COLO829 (cell line): Measurements from ENCODE around the gene MNX1.

Experiments used
- DNase-seq: peaks from one replicate; pipeline ENCODE4 v3.0.0; 2012; ENCODE audit warnings: low spot score

The MNX1 gene

DNA sequence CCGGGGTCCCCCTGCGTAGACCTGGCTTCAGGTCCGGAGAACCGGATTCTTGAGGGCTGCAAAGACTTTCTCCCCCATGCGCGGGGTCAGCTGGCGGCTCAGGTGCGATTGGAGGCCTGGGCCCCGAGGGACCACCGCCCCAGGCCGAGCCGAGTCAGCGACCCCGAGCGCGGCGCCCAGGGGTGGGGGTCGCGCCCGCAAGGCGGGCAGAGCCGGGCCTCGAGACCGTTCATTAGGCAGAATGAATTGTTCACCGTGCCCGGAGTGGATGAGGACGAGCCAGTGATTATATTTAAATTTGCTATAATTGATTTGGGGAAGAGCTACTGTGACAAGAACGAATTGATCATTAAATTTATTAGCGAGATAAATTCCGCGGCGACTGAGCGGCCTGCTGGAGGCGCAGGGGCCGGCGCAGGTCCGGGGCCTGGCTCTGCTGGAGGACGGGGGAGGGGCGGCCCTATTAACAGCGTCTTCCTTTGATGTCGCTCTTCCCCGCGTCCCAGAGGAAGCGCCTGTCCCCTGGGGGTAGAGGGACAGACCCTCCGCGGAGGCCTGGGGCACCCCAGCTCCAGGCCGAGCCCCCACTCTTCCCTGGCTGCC is 7.5 kb downstream of the MNX1 start:
- DNase-seq: no peak

DNA sequence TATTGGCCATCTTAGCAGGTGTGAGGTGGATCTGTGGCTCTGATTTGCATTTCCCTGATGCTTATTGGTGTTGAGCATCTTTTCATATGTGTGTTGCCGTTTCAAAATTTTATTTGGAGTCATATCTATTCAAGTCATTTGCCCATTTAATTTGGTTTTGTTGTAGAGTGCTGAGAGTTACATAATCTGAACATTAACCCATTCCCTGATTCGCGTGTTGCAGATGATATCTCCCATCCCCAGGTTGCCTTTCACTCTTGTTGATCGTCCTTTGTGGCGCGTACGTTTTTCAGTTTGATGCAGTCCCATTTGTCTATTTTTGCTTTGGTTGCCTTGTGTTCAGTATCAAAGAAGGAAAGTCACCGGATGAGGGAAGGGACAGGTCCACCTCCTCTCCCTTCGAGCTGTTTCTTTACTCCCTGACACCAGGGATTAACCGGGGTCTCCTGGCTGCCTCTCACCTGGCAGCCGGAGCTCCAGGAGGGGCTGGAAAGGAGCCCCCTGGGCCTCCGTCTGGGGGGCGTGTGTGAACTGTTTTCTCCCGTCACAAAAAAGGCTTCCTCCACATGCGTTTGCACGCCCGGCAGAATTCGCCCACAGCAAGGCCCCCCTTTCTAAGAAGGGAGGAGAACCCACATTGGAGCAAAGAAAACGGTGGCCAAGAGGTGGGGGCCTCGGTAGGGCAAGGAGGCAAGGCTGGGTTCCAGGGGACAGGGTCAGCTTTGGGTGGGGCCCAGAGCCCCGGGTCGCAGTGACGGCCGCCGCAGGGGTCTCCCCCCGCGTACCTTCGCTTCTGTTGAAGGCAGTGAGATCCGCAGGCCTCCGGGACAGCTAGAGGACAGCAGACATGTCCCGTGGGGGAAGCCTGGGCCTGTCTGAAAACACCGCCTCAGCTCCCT is 8.3 kb downstream of the MNX1 start:
- no peak for DNase-seq

GRCh38 chr7:157000741-157001653 is 9.5 kb downstream of the MNX1 start:
- DNase-seq: no peak

DNA sequence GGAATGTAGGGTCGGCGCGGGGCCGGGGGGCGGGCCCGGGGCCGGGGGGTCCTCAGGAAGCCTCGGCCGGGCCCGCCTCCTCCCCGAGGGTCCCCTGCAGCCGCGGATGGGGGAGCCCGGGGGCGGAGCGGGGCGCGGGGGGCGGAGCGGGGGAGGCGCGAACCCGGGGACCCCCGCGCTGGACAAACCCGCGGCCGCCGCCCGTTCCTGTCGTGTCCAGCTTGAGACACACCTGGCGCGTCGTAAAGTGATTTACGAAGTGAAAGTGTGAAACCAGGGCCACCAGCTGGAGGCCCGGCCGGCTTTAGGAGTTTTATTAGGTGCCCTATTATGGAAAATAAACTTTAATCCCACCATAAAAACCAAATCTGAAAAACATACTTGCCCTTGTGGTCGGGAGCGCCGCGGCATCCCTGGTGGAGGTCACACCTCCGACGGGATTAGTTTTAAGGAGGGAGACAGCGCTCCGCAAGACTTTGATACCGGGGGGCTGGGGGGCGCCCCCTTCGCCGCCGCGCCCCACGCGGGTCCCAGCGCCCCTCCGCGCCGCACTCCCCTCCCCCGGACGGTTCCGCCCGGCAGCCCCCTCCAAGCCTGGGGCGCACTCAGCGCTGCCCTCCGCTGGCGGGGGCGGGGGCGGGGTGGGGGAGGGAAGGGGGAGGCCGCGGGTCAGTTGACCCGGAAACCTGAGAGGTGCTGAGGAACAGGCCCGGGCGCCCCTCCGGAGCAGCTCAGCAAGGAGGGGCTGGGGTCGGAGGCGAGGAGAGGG is 10.3 kb downstream of the MNX1 start:
- DNase-seq: no peak

DNA sequence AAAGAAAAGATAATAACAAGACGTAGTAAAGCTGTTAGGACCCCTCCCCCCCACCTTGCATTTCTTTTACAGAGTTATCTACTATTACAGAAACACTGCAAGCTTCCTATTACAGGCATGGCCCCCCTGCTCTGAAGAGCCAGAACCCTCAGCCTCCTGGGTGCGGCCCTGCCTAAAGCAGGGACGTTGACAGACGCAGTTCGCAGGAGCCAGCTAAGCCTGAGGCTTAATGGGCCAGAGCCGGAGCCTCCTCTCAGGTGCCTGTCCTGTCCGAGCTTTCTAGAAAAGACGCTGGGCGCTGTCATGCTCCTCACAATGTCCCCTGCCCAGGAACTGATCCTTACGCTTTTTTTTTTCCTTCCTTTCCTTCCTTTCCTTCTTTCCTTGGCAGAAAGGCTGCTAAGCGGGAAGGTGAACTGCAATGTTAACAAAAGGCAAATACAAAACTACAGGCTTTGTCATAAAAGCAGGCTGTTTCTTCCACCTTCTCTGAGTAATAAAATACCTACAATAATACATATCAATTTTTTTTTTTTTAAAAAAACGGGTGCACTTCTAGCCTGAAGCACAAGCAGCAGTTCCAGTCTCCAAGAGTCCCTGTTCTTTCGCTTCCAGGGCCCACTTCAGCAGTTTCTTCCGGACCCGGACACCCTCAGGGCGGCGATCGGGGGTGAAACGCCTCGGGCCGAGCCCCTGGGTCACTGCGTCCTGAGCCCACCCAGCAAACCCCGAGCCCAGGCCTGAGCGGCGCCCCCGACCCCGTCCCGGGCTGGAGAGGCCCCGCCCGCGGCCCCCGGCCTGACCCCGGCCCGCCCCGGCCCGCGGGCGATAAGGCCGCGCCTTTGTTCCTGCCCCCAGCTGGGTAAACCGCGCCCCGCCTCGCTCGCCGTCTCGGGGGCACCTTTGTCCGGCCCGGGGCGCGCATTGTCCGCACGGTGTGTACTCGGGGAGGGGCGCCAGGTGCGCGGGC is 11.2 kb downstream of the MNX1 start:
- DNase-seq: no peak

- DNase-seq: no peak
Measured at GRCh38 chr7:156994417-156994816, 16.0 kb downstream of the MNX1 start.

GRCh38 chr7:156993925-156994235 is 16.6 kb downstream of the MNX1 start:
- no peak for DNase-seq

DNA sequence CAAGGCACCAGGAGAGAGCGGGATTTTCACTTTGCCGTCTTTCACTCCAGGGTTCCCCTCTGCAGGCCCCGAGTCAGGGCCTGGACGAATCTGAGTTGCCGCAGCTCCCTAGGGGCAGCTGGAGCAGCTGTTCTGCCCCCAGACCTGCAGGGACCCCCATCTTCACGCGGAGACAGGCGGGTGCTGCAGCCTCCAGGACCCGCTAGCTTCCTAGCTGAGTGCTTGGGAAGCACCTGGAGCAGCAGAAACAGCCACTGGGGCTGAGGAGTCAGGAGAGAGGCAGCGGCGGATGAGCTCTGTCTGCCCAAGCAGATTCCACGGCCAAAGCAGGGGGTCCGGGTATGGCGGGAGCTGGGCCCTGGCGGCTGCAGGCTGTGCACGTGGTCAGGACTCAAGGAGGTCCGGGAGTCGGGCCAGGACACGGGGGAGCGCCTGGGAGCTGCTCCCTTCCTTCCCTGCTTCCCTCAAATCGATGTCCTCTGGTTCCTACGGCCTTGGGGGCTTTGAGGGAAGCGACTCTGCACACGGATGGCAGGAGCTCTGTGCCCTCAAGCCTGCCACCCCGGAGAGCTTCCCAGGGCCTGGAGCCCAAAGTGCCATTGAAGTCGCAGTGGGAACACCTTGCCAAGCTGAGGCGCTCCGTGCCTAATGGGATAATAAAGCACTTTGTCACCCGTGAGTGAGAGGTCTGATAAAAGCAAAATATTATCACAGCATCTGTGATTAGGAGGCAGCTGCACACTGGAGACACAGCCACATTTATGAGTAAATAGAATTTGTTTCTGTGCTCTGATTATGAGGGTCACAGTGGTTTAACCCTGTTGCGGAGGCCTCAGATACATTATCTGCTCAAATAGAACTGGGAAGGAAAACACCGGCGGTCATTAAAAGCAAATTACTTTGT is 17.2 kb downstream of the MNX1 start:
- DNase-seq: no peak

- no peak for DNase-seq
Measured at GRCh38 chr7:156989766-156990535, 20.5 kb downstream of the MNX1 start.

DNA sequence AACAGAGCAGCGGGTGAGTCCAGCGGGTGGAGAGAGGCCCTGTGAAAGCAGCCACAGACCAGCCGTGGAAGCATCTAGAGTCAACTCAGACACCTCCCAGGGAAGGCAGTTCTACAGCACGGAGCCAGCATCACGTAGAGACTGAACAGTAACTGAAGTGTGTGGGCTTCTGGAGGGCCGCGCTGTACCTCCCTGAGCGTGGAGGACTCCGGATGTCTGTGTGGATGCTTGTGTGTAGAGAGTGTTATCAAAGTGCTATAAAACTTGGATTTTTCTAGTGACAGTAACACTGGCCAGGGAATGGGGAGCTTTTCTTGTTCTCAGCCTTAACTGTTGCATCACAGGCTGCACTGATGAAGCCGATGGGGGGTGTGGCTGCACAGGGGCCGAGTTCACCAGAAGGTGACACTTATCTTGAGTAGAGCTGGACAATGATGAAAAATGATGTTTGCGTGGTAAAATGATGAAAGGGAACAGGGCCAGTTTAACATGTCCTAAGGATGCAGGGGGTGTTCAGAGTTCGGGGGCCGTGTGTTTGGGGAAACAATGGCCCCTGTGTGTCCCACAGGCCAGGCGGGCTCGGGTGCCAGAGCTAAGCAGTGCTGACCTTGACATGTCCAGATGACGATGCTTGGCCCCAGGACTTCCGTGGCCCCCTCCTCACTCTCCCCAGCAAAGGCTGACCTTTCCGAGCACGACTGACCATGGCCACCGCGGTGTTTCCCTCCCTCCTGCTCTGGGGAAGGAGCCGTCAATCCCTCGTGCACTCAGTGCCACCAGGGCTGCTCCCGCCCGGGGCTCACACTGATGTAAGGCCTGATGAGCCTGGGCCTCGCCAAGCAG is 21.9 kb downstream of the MNX1 start:
- DNase-seq: no peak

DNA sequence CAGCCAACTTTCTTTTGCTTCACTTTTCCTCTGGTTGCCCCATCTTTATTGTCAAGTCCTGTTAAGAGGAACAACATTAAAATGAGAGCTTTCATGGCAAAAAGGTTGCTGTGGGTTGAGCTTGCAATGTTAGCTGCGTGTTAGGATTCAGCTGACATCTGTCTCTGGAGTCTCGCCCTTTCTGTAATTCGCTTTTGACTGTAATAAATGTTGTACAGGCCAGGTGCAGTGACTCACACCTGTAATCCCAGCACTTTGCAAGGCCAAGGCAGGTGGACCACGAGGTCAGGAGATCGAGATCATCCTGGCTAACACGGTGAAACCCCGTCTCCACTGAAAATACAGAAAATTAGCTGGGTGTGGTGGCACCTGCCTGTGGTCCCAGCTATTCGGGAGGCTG is 24.1 kb downstream of the MNX1 start:
- no peak for DNase-seq

DNA sequence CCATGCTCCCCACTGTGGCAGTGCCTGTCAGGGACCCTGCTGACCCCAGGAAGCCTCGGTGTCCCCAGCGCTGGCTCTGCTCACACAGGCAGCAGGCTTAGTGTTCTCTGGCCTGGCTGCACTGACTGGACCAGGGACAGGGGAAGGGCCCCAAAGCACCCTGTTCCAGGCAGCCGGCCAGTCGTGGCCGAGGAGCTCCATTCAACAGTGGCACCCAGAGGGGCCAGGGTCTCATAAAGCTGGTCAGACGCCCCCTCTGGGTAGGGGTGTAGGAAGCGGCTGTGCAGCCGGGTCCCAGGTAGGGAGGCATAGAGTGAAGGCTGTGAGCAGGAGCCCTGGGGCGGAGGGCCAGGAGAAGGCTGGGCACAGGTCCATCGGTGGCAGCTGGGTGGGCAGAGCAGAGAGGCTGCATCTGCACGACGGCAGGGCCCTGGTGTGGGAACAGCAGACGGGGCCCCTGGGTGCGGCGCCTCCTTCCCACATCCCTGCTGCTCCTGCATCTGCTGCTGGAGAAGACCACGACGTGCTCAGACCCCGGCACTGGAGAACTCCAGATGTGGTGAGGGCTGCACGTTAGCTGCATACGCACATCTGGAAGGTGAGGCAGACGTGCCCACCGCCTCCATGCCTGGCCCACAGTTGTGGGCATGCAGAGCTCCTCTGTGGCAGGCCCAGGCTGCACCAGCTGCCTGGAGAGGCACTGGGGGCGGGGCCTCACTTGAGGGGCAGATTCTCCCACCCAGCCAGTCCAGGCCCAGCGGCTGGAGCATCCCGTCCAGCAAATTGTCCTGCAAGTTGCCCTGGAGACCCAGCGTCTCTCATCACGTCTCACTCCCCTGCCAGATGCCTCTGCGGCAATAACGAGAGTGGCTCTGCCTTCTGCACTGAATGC is 25.1 kb downstream of the MNX1 start:
- no peak for DNase-seq

- DNase-seq: no peak
Measured at GRCh38 chr7:156984174-156984891, 26.1 kb downstream of the MNX1 start.

DNA sequence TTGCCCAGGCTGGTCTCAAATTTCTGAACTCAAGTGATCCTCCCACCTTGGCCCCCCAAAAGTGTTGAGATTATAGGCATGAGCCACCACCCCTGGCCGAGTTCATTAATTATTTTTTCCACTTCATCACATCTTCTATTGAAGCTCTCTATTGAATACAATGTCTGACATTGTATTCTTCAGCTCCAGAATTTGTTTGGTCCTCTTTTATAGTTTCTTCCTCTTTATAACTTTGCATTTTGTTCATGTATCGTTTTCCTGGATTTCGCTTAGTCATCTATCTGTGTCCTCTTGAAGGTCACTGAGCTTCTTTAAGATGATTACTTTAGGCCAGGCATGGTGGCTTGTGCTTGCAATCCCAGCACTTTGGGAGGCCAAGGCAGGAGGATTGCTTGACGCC is 30.8 kb downstream of the MNX1 start:
- no peak for DNase-seq

DNA sequence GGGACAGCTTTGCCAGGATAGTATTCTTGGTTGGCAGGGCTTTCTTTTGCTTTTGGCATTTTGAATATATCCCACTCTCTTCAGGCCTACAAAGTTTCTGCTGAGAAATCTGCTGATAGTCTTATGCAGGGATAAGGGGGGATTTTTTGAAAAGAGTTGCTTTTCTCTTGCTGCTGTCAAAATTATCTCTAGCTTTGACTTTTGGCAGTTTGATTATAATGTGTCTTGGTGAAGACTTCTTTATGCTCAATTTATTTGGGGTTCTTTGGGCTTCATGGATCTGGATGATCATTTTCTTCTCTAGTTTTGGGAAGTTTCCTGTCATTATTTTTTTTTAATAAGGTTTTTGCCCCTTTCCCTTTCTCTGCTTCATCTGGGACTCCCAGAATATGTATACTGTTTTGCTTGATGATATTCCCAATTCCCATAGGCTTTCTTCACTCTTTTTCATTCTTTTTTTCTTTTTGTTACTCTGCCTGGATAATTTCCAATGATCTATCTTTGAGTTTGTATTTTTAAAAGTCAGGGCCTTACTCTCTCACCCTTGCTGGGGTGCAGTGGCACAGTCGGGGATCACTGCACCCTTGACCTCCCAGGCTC is 31.4 kb downstream of the MNX1 start:
- no peak for DNase-seq

- no peak for DNase-seq
Measured at GRCh38 chr7:156975620-156976019, 34.8 kb downstream of the MNX1 start.
